ENCODE results near the gene SYTL1.

SYTL1 gene

DNA sequence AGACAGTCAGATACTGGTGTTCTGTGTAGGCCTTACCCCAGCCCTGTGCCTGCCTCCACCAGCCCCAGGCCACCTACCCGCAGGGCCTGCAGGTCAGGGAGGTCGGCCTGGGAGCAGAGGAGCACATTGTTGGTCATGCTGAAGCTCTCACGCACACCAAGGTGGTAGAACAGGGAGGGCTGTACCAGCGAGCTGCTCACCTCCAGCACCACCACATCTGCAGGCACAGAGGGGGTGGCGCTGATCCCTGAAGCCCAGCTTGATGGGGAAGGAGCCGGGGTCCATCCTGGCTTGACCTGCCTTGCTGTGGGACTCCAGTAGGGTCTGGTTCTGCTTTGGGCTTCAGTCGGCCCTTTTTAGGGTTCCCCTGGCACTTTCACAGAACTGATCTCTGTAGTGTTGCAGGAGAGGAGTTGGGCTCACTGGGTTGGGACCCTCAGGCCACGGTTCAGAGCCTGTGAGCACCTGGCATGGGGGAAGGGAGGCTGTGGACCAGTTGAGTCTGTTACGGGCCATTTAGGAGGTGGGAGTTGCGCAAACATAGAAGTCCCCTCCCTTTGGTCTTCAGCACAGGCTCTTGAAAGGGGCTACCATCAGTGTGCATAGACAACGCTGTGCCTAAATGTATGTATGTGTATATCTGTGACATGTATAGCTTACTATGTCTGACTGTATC, 23.0 kb downstream of the SYTL1 start:
- DNase-seq (ENCODE audit: low spot score): no peak

DNA sequence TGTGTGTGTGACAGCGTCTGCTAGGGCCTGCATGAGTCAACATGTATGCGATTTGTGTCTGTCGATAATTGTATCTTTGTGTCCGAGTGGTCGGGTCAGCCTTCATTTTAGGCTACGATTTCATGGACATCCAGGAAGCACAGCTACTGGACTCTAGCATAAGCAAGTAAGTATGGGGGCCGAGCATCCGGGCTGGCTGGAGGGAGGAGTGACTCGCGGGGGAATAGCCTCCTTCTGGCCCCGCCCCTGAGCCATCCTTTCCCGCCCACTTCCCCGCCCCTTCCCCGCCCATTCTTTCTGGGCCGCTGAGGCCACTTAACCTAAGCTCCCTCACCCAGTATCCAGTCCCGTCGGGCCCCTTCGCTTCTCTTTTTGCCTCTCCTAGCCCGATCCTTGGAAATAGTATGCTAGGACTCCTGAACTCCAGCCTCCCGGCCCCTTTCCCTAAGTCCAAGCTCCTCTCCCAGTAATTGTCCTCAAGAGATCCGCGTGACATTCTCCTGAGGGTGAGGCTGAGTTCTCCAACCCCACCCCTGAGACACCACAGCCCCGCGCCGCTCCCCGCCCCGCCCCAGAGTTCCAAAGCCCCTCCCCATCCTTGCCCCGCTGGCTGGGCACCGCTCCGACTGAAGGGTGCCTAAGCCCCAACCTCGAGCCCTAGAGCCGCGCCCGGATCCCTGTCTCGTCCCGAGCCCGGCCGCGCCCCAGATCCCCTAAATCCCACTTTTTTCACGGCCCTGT, 23.7 kb downstream of the SYTL1 start:
- peak; percentile 93 for DNase-seq (ENCODE audit: low spot score)

- DNase-seq (ENCODE audit: low spot score): no peak
These were observed 24.2 kb downstream of the SYTL1 start for GRCh38 chr1:27366113-27366410.

GRCh38 chr1:27366411-27367159, 24.8 kb downstream of the SYTL1 start, which contains the start of gene MAP3K6:
MAP3K6 (minus strand) TSS chr1:27366961; CDS start chr1:27366597, 364 bp downstream.
- no peak for DNase-seq (ENCODE audit: low spot score)

DNA sequence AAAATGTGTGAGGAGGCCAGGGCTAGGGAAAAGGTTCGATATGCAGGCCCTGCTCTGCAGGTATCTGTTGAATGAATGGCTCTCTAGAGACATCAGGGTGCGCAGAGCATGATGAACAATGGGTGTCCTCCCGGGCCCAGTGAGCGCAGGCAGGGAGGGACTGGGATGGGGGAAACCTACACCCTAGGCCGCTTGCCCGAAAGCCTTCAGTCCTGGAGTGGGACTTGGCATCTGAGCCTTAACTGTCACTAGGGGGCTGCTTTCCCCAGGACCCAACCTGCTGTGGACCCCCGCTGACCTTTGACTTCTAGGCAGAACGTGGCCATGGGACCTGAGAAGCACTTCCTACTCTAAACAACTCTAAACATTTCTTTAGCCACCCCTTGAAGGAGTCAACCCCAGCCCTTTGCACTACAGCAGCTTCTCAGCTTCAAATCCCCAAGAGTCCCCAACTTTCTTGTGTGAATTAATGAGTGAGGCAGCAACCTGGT, 25.4 kb downstream of the SYTL1 start:
- DNase-seq (ENCODE audit: low spot score): no peak

GRCh38 chr1:27368869-27369582, 27.2 kb downstream of the SYTL1 start:
- DNase-seq (ENCODE audit: low spot score): peak; percentile 56

- no peak for DNase-seq (ENCODE audit: low spot score)
These were observed 30.4 kb downstream of the SYTL1 start for GRCh38 chr1:27372022-27372807.

- no peak for DNase-seq (ENCODE audit: low spot score)
These were observed 31.2 kb downstream of the SYTL1 start for GRCh38 chr1:27372808-27373690.

GRCh38 chr1:27374362-27375086, 32.7 kb downstream of the SYTL1 start, which contains the start of gene FCN3:
FCN3 (minus strand) TSS chr1:27374824; CDS start chr1:27374818, 6 bp downstream.
- DNase-seq (ENCODE audit: low spot score): no peak

GRCh38 chr1:27377760-27378495, 36.1 kb downstream of the SYTL1 start:
- DNase-seq (ENCODE audit: low spot score): no peak

- no peak for DNase-seq (ENCODE audit: low spot score)
These were observed 37.8 kb downstream of the SYTL1 start for GRCh38 chr1:27379564-27380122.

DNA sequence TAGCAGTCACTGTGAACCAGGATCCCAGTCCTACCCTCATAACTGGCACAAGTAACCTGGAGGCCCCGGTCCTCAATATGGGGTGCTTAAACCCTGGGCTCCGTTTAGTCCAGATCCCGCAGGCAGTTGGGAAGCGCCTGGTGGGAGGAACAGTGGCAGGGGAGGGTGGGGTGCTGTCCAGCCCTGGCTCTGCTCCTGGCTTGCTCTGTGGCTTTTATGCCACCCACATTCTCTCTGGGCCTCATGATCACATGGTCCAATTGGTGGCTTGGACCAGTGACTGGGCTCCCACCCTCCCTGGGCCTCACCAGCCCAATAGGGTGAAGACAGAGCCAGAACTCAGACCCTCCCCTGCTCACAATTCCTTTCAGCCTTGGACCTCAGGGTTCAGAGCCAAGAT, 38.4 kb downstream of the SYTL1 start:
- no peak for DNase-seq (ENCODE audit: low spot score)

DNA sequence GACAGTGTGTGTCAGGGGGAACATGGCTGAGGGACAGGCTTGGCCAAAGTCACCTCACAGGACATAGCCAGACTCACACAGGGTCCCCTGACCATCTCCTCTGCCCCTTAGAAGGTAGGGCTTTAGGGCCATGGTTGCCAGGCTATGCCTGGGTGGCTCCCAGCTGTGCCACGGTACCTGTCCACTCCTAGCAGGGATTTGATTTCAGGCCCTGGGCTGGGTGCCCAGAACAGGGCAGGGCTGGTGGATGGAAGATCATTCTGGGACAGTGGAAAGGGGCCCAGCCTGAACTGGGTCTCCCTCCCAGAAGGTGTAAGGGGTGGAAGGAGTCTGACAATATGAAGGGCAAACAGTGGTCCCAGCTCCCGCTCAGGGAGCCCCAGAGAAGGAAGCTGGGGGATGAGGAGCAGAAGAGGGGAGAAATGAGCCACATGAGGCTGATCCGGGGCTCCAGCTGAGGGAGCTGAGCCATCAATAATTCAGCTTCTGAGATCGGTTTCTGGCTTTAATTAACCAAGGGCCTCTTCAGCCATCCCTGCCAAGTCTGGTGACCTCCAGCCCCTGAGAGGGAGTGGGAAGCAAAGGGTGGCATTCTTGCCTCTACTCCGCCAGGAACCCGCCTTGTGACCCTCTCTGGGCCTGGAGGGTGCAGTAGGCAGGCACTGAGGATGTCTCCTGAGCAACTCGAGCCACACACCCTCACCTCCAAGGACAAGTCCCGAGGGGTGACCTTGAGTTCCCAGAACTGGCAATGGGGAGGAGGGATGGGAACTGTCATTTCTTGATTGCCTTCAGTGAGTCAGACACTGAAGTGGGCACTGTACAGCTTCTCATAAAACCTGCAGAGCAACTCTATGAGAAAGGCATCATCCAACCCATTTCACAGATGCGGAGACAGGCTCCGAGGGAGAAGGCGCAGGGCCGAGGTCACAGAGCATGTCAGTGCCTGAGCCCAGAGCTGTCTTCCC, 39.2 kb downstream of the SYTL1 start:
- no peak for DNase-seq (ENCODE audit: low spot score)

DNA sequence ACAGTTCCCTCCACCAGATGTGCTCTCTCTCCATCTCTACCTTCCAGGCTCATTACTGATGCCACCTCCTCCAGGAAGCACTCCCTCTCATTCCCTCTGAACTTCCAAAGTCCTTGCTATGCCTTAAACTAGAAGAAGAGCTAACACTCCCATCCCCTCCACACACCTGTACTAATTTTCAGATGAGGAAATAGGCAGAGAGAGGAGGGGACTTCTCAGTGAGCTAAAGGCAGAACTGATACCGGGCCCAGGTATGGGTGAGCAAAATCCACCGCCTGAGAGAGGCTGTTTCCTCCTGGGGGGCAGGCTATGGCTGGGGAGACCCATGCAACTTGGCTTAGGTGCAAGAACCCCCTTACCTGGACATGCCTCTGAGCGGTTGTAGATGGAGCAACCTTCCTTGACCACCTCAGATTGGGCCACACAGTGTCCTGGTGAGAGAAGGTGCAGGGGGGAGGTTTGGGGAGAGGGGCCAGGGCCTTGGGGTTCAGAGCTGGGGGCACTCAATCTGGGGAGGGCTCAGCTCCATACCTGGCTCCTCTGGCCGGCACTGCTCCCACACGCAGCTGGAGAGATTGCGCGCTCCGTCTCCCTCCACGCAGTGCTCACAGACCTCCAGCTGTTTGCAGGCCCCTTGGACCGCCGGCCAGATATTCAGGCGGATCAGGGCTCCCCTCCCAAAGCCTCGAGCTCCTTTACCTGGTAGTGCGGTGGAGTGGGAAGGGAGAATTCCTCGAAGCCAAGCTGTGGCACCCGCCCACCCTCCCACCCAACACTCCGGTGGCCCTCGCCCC, 40.3 kb downstream of the SYTL1 start:
- DNase-seq (ENCODE audit: low spot score): no peak

DNA sequence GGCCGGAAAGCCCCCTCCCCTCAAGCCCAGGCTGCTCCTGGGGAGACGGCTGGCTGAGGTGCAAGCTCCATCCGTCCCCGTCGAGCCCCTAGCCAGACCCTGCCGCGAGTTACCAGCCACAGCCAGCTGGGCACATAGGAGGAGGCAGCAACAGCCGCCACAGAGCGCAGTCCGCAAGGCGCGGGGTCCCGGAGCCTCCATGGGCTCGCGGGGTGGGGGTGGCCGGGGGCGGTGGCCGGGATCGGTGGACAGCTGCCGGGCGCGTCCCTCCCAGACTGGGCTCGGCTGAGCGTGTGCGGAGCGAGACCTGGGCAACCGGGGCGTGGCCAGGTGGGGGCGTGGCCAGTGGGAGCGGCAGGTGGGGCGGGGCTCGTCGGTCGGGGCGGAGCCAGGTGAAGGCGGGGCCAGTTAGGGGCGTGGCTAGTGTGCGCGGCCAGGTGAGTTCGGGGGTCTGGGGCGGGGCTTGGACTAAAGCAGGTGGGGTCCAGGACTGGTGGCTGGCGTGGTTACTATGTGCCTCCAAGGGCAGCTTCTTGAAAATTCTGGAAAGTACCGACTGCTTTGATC, 41.3 kb downstream of the SYTL1 start, which contains the start of gene CD164L2:
Gene CD164L2 (minus strand): TSS at position 295 of the 567 bp plus-strand sequence. CDS start 94 bp downstream, at position 201.
- no peak for DNase-seq (ENCODE audit: low spot score)

GRCh38 chr1:27383661-27384060, 41.8 kb downstream of the SYTL1 start:
- DNase-seq (ENCODE audit: low spot score): no peak
